Inflammatory macrophage (primary cell): Measurements from ENCODE around the gene ITGBL1.

Experiments
- DNase-seq, 2 donors: peaks; one replicate each; pipeline ENCODE4 v3.0.0-alpha.2; 2020 to 2022

Gene ITGBL1

GRCh38 chr13:101453784-101454201 is 1.3 kb downstream of the ITGBL1 start:
- no peak for DNase-seq

DNA sequence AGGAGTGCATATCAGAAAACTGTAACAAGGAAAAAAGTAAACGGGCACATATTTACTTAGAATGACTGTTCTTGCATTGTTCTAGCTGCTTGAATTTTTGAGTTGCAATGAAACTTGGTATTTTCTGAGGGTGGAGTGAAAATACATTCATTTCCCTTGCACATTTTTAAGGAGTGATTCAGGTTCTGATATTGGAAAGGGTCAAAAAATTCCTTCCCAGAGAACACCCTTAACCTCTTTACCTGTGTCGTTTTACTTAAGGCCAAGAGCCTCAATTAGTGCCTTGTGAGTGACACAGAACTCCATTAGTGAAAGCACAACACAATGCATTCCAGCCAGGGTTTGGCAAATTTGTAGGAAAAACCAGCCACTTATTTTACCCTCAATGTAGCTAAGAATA is 2.3 kb downstream of the ITGBL1 start:
- no peak for DNase-seq

DNA sequence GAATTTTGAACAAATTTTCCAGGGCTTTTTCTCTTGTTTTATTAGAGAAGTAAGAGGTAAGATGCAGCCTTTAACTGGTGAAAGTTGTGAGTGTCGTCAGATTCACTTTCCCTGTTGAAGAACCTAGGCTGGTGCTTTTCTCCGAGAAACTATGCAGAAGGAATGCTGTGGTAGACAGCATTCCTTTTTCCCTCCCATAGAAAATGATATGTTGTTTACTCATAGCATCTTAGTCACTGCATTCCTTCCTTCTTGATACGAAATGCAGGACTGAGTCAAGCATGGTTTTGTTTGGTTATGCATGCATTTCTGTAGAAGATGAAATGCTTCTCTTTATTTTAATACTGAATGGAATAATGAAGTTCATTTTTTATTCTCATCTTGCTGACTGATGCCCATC is 3.4 kb downstream of the ITGBL1 start:
- no peak for DNase-seq

- no peak for DNase-seq
Measured at GRCh38 chr13:101457176-101457575, 4.7 kb downstream of the ITGBL1 start.

- DNase-seq: no peak
Measured at GRCh38 chr13:101465877-101466276, 13.4 kb downstream of the ITGBL1 start.

GRCh38 chr13:101467415-101467814 is 14.9 kb downstream of the ITGBL1 start:
- no peak for DNase-seq

- DNase-seq: no peak
Measured at GRCh38 chr13:101473458-101473857, 21.0 kb downstream of the ITGBL1 start.

DNA sequence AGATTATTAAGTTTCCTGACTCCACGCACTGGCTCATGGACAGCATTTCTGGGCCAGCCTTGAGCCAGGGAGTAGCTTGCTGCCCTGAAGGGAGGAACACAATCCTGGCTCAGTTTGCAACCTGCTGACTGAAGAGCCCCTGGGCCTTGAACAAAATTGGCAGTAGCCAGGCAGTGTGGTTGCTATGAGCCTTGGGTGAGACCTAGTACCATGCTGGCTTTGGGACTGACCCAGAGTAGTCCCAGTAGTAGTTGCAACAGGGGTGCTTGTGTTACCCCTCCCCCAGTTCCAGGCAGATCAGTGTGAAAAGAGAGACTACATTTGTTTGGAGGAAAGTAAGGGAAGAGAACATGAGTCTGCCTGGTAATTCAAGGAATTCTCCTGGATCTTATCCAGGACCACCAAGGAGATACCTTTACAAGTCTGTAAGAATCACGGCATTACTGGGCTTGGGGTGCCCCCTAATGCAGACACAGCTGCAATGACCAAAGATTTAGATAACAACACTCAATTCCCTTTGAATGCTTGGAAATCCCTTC is 22.0 kb downstream of the ITGBL1 start:
- no peak for DNase-seq

GRCh38 chr13:101475536-101475935 is 23.1 kb downstream of the ITGBL1 start:
- no peak for DNase-seq

DNA sequence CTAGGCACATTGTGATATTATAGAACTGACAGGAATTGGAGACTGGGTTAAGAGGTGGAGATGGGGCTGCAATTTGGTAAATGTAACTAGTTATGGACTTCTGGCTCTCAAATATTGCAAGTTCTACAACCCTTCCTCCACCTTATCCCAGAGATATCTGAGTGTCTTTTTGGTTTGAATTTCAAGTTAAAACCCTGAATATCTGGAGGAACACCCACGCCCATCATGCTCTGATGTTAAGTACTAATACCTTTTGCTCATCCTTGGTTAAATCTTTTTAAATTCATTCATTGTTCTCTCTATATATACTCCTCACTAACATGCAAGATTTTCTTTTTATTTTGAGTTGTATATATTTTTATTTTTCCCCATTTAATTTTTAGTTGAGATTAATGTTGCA is 28.9 kb downstream of the ITGBL1 start:
- no peak for DNase-seq

DNA sequence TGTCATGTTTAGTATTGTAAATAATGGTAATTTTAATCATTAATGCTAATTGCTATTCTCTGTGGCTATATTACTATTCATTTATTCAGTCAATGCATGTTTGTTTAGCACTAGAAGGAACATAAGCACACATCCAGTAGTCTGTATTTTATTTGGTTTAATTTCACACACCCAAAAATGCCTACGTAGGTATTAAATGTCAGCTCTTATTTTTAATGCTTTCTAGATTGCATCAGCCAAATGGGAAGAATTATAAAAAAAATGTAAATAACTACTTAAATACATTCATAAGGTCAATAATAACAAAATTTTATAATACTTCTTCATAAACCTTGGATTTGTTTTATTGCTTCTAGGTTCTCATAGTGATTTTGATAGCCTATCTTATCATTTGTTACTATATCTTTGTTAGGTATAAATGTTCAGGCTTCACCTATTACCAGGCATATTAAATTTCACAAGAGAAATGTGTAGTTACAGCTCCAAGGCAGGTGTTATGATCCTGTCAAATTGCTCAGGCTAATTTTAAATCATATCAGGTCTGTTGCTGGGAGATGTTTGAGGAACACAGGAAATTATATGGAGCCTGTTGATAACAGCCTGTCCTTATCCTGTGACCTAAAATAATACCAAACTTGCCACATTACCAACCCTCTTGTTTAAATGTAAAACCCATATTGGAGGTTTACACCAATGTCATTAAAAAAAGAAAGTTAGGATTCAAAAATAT is 34.4 kb downstream of the ITGBL1 start:
- no peak for DNase-seq

DNA sequence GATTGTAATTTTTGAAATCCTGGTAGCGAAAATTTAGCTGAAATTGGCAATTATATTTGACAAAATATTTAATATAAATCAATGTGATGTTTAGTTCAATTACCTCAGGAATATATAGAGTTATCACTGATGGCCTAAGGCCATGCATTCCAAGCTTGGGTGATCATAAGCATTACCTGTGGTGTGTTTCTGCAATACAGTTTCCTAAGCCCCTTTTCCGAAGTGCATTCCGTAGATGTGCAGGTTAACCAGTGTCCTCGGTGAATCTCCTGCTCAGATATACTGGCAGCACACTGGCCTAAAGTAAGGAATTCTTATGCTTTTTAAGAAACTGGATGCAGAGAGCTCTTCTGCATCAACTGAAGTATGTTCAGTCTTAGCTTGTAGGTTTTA is 35.0 kb downstream of the ITGBL1 start:
- no peak for DNase-seq

GRCh38 chr13:101488734-101489133 is 36.3 kb downstream of the ITGBL1 start:
- no peak for DNase-seq

DNA sequence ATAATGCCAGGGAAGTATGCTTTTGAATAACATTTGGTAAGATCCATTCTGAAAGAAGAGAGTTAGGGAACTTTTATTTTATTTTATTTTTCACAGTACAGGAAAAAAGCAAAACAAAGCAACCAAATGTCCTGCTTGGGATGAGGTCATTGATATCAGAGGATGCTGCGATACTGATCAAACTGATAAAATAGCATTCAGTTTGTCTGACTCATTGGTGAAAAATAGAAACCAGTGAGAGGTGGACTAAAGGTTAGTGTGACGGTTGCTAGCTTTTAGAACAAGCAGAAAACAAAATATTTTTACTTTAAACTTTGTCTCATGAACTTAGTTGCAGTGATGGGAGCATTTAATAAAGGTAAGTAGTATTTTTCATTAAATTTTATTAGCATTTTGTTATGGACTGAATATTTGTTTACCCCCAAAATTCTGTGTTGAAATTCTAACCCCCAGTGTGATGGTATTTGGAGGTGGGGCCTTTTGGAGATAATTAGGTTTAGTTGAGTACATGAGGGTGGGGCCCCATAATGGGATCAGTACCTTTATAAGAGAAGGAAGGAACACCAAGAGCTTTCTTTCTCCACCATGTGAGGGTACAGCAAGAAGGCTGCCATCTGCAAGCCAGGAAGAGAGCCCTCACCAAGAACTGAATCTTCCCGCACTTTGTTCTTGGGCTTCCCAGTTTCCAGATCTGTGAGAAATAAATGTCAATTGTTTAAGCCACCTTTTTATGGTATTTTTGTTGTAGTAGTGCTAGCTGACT is 37.3 kb downstream of the ITGBL1 start:
- DNase-seq: no peak

- no peak for DNase-seq
Measured at GRCh38 chr13:101490406-101491015, 38.0 kb downstream of the ITGBL1 start.

DNA sequence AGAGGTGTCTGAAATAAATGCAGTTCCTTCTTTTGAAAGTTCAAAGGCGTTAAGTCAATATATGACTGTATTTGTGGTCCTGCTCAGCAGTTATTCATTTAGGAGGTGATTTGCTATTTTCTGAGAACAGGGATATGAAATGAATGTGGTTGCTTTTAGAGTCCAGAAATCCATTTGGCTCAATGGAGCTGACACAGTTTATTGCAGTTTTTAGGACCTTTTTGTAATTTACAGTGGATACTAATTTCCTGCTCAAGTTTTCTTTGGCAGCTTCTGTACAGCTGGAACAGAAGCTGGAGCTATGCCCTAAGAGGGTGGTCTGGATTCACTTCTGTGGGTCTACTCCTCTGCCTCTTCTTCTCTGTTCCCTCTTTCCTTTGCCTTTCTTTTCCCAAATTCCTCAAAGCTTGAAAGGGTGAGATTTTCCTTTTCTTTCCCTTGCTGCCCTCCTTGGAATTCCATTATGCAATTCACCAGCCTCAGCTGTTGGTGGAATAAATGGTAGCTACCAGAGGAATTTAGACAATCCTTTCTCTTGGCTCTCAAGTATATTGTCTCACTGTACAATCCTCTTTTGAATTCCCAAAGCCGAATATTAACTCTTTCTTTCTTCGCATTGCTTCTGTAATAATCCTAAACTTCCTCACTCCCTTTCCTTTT is 39.9 kb downstream of the ITGBL1 start:
- no peak for DNase-seq

GRCh38 chr13:101493541-101493940 is 41.1 kb downstream of the ITGBL1 start:
- DNase-seq: no peak

GRCh38 chr13:101499406-101499805 is 46.9 kb downstream of the ITGBL1 start:
- no peak for DNase-seq

DNA sequence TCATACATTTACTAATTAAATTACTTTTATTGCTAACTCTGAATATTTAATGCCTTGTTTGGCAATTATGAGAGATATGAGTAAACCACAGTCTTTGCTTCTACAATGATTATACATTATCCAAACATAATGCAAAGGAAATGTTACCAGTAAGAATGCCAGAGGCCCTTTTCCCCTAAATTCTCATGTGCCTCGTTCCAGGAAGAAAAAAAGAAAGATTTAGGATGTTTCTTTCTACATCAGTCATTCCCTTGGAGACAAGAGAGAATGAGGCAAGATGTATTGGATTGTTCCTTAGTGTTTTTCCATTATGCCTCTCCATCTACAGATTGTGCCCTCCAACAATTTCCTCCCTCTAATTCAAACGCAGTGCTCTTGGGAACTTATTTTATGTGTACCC is 50.1 kb downstream of the ITGBL1 start:
- no peak for DNase-seq

GRCh38 chr13:101511161-101511560 is 58.7 kb downstream of the ITGBL1 start:
- DNase-seq: no peak

DNA sequence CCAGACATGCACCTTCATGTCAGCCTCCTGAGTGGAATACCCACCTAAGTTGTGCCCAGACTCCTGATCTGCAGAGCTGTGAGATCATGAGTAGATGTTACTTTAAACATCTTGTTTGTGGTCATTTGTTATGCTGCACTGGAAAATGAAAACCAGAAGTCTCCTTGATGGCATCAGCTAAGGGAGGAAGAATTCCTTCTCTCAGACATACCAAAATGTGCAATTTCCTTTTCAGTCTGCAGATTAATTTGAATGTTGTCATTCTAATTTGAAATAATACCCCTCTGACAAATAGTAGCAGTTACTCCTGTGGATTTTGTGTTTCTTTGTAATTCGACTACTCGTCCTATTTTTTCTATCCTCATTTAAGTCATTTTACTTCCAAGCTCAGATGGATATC is 59.3 kb downstream of the ITGBL1 start:
- DNase-seq: no peak

GRCh38 chr13:101512650-101513049 is 60.2 kb downstream of the ITGBL1 start:
- no peak for DNase-seq

DNA sequence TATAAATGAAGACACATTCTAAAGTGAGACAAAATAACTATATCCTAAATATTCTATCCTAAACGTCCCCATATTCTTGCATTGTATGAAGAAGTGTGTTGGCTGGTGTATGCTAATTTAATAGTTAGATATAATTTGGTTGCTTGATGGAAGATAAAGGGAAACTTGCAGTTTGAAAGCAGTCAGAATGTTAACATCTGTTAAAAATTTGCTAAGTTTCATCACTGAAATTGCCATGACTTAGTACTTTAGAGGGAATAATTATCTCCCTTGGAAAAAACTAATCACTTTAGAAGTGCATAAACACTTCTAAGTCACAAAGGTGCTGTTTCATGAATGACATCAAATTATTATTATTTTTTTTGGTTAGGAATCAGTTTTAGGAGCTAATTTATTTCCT is 61.6 kb downstream of the ITGBL1 start:
- no peak for DNase-seq
